ENCODE results near the gene CHST8.

Gene CHST8

DNA sequence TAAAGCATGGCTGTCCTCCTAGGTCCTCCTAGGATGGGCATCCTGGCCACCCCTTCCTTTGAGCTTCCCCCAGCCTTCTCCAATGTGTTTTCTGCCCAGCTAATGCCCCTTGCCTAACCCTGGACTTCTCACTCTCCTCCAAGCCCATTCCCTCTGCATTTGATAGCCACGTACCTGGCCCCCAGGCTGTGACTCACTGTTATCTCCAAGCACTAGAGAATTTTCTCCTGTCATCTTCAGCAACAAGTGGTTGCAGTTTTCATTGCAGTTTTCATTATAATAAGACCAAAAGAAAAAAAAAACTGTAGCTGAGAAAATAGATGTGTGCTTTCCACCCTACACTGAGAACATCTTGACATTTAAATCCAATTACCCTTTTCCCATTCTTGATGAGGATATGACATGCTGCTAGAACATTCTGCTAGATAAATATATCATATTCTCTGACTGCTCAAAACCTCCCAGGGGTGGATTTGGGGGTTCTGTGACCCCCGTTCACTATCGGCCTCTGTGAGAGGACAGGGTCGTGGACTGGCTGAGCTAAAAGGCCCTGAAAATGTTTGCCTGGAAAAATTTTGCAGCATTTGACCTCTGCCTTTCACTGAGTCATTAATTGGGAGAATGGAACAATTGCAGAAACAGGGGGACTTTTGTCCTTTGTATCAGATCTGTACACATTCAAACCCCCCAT is 116.1 kb downstream of the CHST8 start:
- TF ChIP-seq, protein P1, sequence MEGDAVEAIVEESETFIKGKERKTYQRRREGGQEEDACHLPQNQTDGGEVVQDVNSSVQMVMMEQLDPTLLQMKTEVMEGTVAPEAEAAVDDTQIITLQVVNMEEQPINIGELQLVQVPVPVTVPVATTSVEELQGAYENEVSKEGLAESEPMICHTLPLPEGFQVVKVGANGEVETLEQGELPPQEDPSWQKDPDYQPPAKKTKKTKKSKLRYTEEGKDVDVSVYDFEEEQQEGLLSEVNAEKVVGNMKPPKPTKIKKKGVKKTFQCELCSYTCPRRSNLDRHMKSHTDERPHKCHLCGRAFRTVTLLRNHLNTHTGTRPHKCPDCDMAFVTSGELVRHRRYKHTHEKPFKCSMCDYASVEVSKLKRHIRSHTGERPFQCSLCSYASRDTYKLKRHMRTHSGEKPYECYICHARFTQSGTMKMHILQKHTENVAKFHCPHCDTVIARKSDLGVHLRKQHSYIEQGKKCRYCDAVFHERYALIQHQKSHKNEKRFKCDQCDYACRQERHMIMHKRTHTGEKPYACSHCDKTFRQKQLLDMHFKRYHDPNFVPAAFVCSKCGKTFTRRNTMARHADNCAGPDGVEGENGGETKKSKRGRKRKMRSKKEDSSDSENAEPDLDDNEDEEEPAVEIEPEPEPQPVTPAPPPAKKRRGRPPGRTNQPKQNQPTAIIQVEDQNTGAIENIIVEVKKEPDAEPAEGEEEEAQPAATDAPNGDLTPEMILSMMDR (conservative IDR thresholded peaks at IDR 0.05): no peak
- no peak overlapping the region for H3K27ac ChIP-seq

DNA sequence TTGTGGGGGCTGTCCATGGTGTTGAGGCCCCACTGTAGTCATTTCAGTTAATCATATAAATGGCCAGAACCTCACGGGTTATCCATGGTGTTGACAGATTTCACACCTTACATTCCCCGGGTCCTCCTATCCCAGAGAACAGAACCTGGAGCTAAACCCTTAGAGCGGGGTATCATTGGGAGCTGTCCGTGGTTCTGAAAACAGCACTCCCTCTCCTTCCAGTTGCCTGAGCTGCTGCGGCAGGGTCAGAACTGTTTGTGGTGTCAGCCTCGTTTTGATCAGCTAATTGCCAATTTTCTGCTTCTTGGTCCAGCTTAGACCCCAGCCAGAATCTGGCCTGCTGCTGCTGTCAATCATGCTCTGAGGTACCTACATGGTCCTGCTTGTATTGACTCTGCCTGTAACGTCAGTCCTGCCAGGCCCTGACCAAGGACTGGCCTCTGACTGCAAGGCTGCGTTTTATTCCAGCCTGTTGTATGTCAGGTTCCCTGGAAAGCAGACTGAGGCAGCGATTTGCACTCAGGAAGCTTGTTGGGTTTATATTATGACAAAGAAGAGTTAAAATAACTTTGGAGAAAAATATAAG is 119.2 kb downstream of the CHST8 start:
- TF ChIP-seq, protein P1 (conservative IDR thresholded peaks at IDR 0.05): no peak
- no peak overlapping the region for H3K27ac ChIP-seq

DNA sequence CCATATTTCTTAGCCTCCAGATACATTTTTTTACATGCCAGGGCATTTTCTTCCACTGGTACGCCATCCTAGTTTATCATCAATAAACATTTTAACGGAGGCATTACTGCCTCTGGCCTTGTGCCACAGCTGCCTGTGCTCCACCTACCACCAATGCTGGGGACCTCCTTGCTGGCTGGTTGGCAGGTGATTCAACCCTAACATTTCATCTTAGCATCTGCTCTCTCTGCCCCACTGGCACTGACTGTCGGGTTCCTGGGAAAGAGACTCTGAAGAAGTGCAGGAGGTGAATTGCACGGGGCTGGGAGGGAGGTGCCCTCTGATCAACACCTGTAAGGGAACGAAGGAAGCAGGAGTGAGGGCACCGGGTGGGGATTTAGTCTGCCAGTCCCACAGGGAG is 123.5 kb downstream of the CHST8 start:
- TF ChIP-seq, protein P1 (conservative IDR thresholded peaks at IDR 0.05): no peak

DNA sequence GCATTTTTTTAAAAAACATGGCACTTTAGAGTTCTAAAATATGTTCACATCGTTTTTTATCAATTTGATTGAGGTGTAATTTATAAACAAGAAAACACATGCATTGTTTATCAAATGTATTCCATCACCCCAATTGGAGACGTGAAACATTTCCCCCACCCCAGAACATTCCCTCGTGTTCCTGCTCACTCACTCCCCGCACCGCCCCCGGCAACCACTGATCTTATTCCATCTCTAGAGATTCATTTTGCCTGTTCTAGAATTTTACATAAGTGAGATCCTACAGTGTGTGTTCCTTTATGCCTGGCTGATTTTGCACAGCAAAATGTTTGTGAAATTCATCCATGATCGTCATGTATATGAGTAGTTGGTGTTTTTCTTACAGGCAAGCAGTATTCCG is 124.4 kb downstream of the CHST8 start:
- no peak overlapping the region for H3K27ac ChIP-seq
- TF ChIP-seq, protein P1 (conservative IDR thresholded peaks at IDR 0.05): no peak

More for the DNA sequence above, 123.5 kb downstream of the CHST8 start:
- no peak overlapping the region for H3K27ac ChIP-seq

DNA sequence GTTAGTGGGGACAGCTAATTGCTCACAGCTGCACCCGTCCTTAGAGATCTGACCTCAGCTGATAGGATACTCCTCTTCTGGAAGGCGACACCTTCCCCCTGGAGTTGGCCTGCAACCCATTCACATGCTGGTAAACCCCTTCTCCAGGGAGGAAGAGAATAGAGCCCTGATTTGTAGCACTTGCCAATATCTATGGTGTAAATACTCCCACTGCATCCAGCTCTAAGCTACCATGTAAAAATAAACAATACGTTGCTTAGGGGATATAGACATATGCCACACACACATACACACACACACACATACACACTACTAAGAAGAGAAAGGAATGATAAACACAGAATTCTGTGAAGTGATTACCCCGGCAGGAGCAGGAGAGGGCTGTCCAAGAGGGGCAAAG is 125.5 kb downstream of the CHST8 start:
- H3K27ac ChIP-seq: no peak overlapping the region
- TF ChIP-seq, protein P1 (conservative IDR thresholded peaks at IDR 0.05): no peak

DNA sequence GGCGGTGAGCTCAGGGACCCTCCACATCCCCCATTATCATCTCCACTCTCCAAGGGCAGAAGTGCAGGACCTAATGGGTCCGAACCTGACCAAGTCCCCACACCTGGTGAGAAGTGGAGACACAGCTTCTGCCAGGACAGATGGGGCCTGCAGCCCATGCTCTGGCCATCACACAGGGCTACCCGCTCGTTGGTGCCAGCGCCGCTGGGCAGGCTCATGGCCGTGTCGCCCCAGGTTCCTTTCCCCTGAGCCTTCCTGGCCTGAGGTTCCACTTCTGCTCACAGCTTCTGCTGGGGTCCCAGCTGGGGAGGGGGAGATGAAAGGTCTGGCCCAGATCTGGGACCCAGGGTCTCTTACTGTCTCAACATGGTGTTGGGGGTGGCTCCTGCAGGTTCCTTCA is 126.5 kb downstream of the CHST8 start:
- H3K27ac ChIP-seq: no peak overlapping the region
- TF ChIP-seq, protein P1 (conservative IDR thresholded peaks at IDR 0.05): no peak

DNA sequence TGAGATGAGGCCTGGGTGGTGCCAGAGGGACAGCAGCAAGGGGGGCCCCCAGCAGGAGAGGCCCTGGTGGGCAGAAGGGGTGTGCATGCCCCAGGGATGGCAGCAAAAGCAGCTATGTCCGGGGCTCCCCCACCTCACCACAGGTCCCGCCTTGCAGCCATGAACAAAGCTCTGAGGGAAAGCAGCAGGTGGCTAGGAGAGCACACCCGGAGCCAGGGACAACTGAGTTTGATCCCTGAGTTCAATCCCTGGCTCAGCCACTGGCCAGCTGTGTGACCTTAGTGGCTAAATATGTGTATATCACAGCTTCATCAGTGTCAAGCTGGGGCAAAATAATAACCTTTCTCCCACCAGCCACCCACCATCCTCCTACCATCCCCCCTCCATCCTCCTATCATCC is 127.3 kb downstream of the CHST8 start:
- TF ChIP-seq, protein P1 (conservative IDR thresholded peaks at IDR 0.05): no peak

More for the DNA sequence above, 127.3 kb downstream of the CHST8 start:
- no peak overlapping the region for H3K27ac ChIP-seq
